Colonic mucosa (tissue), 4 donors: Measurements from ENCODE around the gene PTPMT1. TPM values are rescaled to one million over a fixed set of nuclear protein-coding genes. Genes with fewer than 3 reads are reported as not detected.

Experiments used
- DNase-seq: peaks from one replicate; pipeline ENCODE4 v3.0.0-alpha.2; 2020
- H3K27ac ChIP-seq: fragments of 200-600 bp; one replicate; pipeline ENCODE4 v1.8.0; 2021
- H3K27me3 ChIP-seq: fragments of 200-600 bp; one replicate; pipeline ENCODE4 v1.8.0; 2021
- H3K36me3 ChIP-seq: fragments of 200-600 bp; one replicate; pipeline ENCODE4 v1.8.0; 2021
- H3K4me1 ChIP-seq: fragments of 200-600 bp; one replicate; pipeline ENCODE4 v1.8.0; 2021; ENCODE audit warnings: mild to moderate bottlenecking
- H3K4me3 ChIP-seq: fragments of 200-600 bp; one replicate; pipeline ENCODE4 v1.8.0; 2021
- H3K9ac ChIP-seq, 2 donors: one replicate each; pipeline ENCODE4 v1.7.0; 2013; ENCODE audit warnings: control low read depth in 2 of 2, low read depth in 2 of 2, low read length in 2 of 2
- H3K9me3 ChIP-seq: fragments of 200-600 bp; one replicate; pipeline ENCODE4 v1.8.0; 2021
- intact Hi-C: fragments of 100-400 bp; cut with DNase I; formaldehyde crosslinking; loops from one replicate; pipeline ENCODE4 v1.14.1; 2022
- total RNA-seq, 2 donors: library from RNA; stranded (reverse); fragmentation: NEBNext Ultra II Directional in 1 of 2; extraction: Animal tissue kit (Norgen Biotek cat#: 25700) in 1 of 2; gene quantifications; one replicate each; pipeline ENCODE4 v1.2.1, GENCODE V29; 2021
- TF ChIP-seq, protein P1 (sequence below): fragments of 200-600 bp; IDR thresholded peaks from one replicate; pipeline ENCODE4 v1.8.0; 2022; ENCODE audit warnings: antibody characterized with exemption, mild to moderate bottlenecking
- donor health status: healthy.
- donor health status: DM: no; HTN: no; CAD: no.
- donor health status: DM: no; HTN: no; CAD: no.

The PTPMT1 gene
- total RNA-seq, 2 donors from 2014 or later: 33.6 to 52.5 TPM

DNA sequence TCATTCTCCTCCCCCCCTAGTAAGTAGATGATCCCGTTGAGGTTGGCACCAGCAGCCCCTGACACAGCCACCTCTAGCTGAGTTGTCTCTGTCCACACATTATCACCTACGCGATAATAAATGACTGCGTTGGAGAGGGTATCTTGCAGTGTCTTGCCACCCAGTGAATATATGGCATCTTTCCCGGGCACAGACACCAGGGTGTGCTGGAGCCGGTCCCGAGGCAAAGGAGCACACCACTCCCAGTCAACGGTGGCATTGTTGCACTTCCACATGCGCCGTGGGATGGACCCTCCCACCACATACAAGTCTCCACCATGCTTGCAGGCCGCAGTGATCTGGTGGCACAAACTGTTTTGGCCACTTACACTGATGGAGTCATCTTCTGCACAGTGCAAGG is 7.9 kb downstream of the PTPMT1 start:
- Histone ChIP-seq H3K4me1 (peaks cover 10% of the 10 kb centered on the region), H3K27ac (no peak overlapping the region), H3K36me3 (peaks cover 9% of the 10 kb centered on the region), H3K9ac (no peak overlapping the region), H3K9me3 (no peaks in the 10 kb centered on the region), H3K4me3 (no peak overlapping the region), H3K27me3 (no peaks in the 10 kb centered on the region)
- TF ChIP-seq, protein P1, sequence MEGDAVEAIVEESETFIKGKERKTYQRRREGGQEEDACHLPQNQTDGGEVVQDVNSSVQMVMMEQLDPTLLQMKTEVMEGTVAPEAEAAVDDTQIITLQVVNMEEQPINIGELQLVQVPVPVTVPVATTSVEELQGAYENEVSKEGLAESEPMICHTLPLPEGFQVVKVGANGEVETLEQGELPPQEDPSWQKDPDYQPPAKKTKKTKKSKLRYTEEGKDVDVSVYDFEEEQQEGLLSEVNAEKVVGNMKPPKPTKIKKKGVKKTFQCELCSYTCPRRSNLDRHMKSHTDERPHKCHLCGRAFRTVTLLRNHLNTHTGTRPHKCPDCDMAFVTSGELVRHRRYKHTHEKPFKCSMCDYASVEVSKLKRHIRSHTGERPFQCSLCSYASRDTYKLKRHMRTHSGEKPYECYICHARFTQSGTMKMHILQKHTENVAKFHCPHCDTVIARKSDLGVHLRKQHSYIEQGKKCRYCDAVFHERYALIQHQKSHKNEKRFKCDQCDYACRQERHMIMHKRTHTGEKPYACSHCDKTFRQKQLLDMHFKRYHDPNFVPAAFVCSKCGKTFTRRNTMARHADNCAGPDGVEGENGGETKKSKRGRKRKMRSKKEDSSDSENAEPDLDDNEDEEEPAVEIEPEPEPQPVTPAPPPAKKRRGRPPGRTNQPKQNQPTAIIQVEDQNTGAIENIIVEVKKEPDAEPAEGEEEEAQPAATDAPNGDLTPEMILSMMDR: no peak
- no peak for DNase-seq
- intact Hi-C loops: no loop called here

DNA sequence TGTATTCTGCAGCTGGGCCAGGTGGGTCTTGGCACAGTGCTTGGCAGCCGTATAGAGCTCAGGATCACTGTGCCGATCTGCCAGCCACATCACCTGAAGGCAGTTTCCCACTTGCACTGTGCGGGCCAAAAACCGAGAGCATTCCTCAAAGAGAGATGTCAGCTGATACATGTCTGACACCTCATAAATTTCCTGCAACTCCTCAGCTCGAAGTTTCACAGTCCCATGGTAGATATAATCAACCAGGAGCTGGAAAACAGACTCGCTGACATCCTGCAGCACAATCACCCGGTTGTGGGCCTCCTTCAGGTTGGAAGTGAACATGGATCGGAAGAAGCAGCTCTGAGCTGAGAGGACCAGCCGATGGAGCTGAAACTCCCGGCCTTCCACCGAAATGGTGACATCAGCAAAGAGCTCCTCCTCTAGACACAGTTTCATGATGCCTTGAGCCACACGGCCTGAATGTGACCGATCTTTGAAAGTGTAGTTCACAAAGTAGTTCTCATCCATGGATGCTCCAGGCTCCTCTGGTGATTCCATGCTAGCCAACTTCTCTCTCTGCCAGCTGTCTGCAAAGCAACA is 12.2 kb downstream of the PTPMT1 start:
- no peak overlapping the region for H3K4me3 ChIP-seq
- no peaks in the 10 kb centered on the region for H3K27me3 ChIP-seq
- intact Hi-C loops: no loop called here
- peaks cover 11% of the 10 kb centered on the region for H3K4me1 ChIP-seq
- TF ChIP-seq, protein P1: no peak
- H3K9me3 ChIP-seq: no peaks in the 10 kb centered on the region
- H3K27ac ChIP-seq: no peak overlapping the region
- DNase-seq: no peak
- H3K9ac ChIP-seq: peak overlapping the region in 1 of 2 donors; percentile 98
- peaks cover 20% of the 10 kb centered on the region for H3K36me3 ChIP-seq

DNA sequence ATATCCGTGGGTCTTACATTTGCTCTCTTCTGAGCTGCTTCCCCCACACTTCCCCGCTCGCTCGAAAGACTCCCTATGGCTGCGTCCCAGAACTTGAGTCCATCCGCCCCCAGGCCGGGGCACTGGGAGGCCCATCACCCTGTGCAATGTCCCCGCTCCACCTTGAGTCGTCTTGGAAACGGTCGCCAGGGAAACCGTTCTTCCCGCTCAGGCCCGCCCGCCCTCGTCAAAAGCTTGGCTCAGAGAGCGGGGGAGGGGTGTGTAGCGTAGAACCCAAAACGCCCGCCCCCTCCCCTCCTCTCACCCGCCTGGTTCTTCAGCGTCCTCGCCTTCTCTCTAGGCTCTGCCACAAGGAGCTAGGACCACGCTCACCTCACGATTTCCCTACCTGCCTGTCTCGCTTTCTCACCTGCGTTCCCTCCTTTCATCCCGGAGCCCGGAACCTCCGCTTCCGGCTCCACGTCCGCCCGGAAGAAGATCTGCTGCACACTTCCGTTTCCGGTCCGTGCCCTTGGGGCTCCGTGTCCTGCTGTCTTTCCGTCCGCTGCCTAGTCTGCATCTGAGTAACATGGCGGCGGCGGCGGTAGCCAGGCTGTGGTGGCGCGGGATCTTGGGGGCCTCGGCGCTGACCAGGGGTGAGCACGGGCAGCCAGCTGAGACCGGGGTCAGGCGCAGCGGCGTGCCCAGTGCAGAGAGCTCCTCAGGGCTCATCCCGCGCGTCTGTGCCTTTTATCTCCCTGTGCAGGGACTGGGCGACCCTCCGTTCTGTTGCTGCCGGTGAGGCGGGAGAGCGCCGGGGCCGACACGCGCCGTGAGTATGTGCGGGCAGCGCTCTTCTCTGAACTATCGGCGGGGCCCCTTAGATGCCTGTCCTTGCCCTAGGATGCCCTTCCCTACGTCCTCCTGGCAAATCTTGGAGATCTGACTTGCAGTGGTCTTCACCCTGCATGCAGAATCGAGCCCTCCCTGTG is 13.4 kb downstream of the PTPMT1 start, which contains the start of the genes KBTBD4 and NDUFS3:
Gene KBTBD4, minus strand, starts transcription at position 447 of the 971 bp plus-strand sequence. Its CDS starts 19 bp downstream, at position 428.
Gene NDUFS3, plus strand, starts transcription at position 551 of the 971 bp plus-strand sequence. Its CDS starts 18 bp downstream, at position 569.
- intact Hi-C loops: no loop called here
- Histone ChIP-seq H3K27ac (peak within 1 kb of the TSS; percentile 77), H3K4me1 (peaks cover 11% of the 10 kb centered on the region), H3K36me3 (peaks cover 13% of the 10 kb centered on the region), H3K9me3 (no peaks in the 10 kb centered on the region), H3K4me3 (peak within 1 kb of the TSS; percentile 93), H3K27me3 (no peaks in the 10 kb centered on the region), H3K9ac (peak within 1 kb of the TSS; percentile 96 to 98)
- TF ChIP-seq, protein P1: no peak
- DNase-seq: peak; percentile 94

DNA sequence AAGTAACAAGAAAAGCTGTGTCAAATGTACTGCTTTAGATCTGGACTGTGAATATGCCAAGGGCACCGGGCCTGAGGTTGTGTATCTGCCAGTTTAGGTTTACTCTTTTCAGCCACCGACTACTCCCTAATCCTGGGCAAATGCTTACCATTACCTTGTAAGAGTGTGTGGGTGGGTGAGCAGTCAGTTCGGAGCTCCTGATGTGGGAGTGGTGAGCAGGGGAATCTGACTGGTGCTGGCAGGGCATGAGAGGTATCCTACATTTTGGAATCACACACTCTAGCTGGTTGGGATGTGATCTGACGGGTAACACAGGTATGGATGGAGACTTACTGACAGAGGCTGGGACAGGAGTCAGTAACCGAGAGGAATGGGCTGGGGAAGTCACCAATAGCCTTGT is 18.4 kb downstream of the PTPMT1 start:
- Histone ChIP-seq H3K27me3 (no peaks in the 10 kb centered on the region), H3K4me3 (no peak overlapping the region), H3K9ac (no peak overlapping the region), H3K27ac (no peak overlapping the region), H3K4me1 (no peaks in the 10 kb centered on the region), H3K36me3 (peaks cover 19% of the 10 kb centered on the region), H3K9me3 (no peaks in the 10 kb centered on the region)
- no peak for DNase-seq
- intact Hi-C loops: no loop called here
- TF ChIP-seq, protein P1: no peak

DNA sequence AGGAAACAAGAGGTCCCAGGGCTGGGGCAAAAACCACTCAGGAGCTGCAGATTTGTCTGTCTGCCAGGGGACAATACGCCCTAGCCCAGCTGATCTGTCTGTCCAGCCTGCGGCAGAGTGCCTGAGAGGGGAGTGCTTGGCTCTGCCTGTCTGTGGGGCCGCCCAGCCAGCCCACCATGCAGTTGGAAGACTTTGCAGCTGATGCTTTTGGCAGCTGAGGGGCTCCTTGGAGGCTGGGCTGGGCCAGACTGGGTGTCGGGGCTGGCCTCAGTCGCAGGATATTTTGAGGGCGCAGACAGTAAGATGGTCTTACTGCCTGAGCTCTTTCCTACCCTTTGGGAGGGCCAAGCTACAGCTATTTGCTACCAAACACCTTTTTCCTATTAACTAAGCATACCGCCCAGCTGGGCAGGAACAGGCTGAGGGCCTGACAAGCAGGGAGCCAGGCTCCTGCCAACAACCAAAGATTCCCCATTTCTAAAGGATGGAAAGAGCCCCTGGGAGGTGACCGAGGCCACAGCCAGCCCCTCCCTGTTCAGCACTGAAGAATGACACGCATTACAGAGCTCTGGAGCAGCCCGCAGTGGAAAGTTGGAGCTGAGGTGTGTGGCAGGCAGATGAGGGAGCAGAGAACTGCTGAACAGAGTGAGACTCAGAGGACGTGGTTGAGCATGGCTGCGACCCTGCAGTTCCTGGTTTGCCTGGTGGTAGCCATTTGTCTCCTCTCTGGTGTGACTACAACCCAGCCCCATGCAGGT is 20.9 kb downstream of the PTPMT1 start, which contains the start of gene FAM180B:
Gene FAM180B, plus strand, starts transcription at position 581 of the 758 bp plus-strand sequence. Its CDS starts 91 bp downstream, at position 672.
- TF ChIP-seq, protein P1: no peak
- Histone ChIP-seq H3K27me3 (no peaks in the 10 kb centered on the region), H3K9me3 (no peaks in the 10 kb centered on the region), H3K36me3 (peaks cover 19% of the 10 kb centered on the region), H3K4me3 (no peak within 1 kb of the TSS), H3K9ac (no peak within 1 kb of the TSS), H3K27ac (no peak within 1 kb of the TSS), H3K4me1 (no peaks in the 10 kb centered on the region)
- no peak for DNase-seq
- intact Hi-C loops: no loop called here
